Mesendoderm (in vitro differentiated cells): ENCODE results near the gene MERTK.
A peak's percentile ranks its signal among the peaks of the same experiment; 100 is the strongest.

Experiments used
- DNase-seq: peaks from one replicate; pipeline ENCODE4 v3.0.0; 2013
- H2AK5ac ChIP-seq: 2 replicates; pipeline ENCODE4 v1.6.1; 2013; ENCODE audit warnings: low read length, inconsistent platforms
- H2BK120ac ChIP-seq: 2 replicates; pipeline ENCODE4 v1.6.1; 2013; ENCODE audit warnings: low read depth, mild to moderate bottlenecking, low read length, moderate library complexity, mixed read lengths
- H2BK15ac ChIP-seq: replicated peaks from 2 replicates; pipeline ENCODE4 v1.6.1; 2013; ENCODE audit warnings: low read depth, mild to moderate bottlenecking, moderate library complexity
- H2BK5ac ChIP-seq: 2 replicates; pipeline ENCODE4 v1.6.1; 2013; ENCODE audit warnings: low read length, inconsistent platforms
- H3K18ac ChIP-seq: 2 replicates; pipeline ENCODE4 v1.6.1; 2013; ENCODE audit warnings: mild to moderate bottlenecking, low read length, mixed read lengths
- H3K23ac ChIP-seq: one replicate; pipeline ENCODE4 v1.6.1; 2013; ENCODE audit warnings: low read length
- H3K27ac ChIP-seq: 2 replicates; pipeline ENCODE4 v1.5.1; 2013; ENCODE audit warnings: low read depth, mild to moderate bottlenecking, inconsistent platforms, low read length, moderate library complexity
- H3K27me3 ChIP-seq: 2 replicates; pipeline ENCODE4 v1.6.1; 2013; ENCODE audit warnings: low read length, control low read depth, mild to moderate bottlenecking, inconsistent platforms; ENCODE audit not compliant: insufficient read depth, poor library complexity
- H3K36me3 ChIP-seq: 2 replicates; pipeline ENCODE4 v1.6.1; 2013; ENCODE audit warnings: low read length, inconsistent platforms; ENCODE audit not compliant: control insufficient read depth, insufficient read depth
- H3K4ac ChIP-seq: one replicate; pipeline ENCODE4 v1.6.1; 2013; ENCODE audit warnings: low read depth, mild to moderate bottlenecking, low read length, moderate library complexity
- H3K4me1 ChIP-seq: 2 replicates; pipeline ENCODE4 v1.6.1; 2013; ENCODE audit warnings: low read depth, low read length, inconsistent platforms; ENCODE audit not compliant: control insufficient read depth
- H3K4me2 ChIP-seq: 2 replicates; pipeline ENCODE4 v1.6.1; 2013; ENCODE audit warnings: low read length
- H3K4me3 ChIP-seq: 2 replicates; pipeline ENCODE4 v1.5.1; 2013; ENCODE audit warnings: mild to moderate bottlenecking, low read length
- H3K56ac ChIP-seq: one replicate; pipeline ENCODE4 v1.6.1; 2013; ENCODE audit warnings: low read length
- H3K79me1 ChIP-seq: 2 replicates; pipeline ENCODE4 v1.6.1; 2013; ENCODE audit warnings: low read length, inconsistent platforms
- H3K79me2 ChIP-seq: 2 replicates; pipeline ENCODE4 v1.6.1; 2013; ENCODE audit warnings: mild to moderate bottlenecking, low read length; ENCODE audit not compliant: control insufficient read depth, insufficient read depth
- H3K9ac ChIP-seq: 2 replicates; pipeline ENCODE4 v1.6.1; 2013; ENCODE audit warnings: low read length, inconsistent platforms
- H4K5ac ChIP-seq: one replicate; pipeline ENCODE4 v1.6.1; 2013; ENCODE audit warnings: low read length
- H4K8ac ChIP-seq: one replicate; pipeline ENCODE4 v1.6.1; 2013; ENCODE audit warnings: low read depth, mild to moderate bottlenecking, control low read depth, low read length, moderate library complexity
- WGBS: extraction: QIAGEN DNeasy Blood & Tissue Kit; methylation state at CpG from one replicate; pipeline ENCODE4 v1.1.7; 2013; ENCODE audit warnings: low lambda C conversion rate, missing lambda C conversion rate; ENCODE audit not compliant: insufficient coverage; ENCODE audit errors: extremely low coverage; 5-methylcytosine and 5-hydroxymethylcytosine counted together

MERTK gene

GRCh38 chr2:111919365-111919764 lies 21.0 kb downstream of the MERTK start:
- H3K27ac ChIP-seq: no peak overlapping the region
- WGBS: no CpG with 5 or more reads among the region's 2 CpGs
- no peak overlapping the region for H2BK5ac ChIP-seq
- H4K5ac ChIP-seq: no peak overlapping the region
- no peak overlapping the region for H3K4ac ChIP-seq
- H3K4me1 ChIP-seq: no peaks in the 10 kb centered on the region
- H3K56ac ChIP-seq: no peak overlapping the region
- H3K9ac ChIP-seq: no peak overlapping the region
- no peak overlapping the region for H3K23ac ChIP-seq
- no peak overlapping the region for H2BK15ac ChIP-seq
- DNase-seq: peak; percentile 58
- H3K4me2 ChIP-seq: no peak overlapping the region
- H2BK120ac ChIP-seq: no peak overlapping the region
- peaks cover 10% of the 10 kb centered on the region for H3K79me1 ChIP-seq
- H3K18ac ChIP-seq: no peak overlapping the region
- peaks cover 3% of the 10 kb centered on the region for H3K36me3 ChIP-seq
- no peak overlapping the region for H3K4me3 ChIP-seq
- H3K79me2 ChIP-seq: no peaks in the 10 kb centered on the region
- H4K8ac ChIP-seq: no peak overlapping the region
- H3K27me3 ChIP-seq: no peaks in the 10 kb centered on the region
- H2AK5ac ChIP-seq: no peak overlapping the region

GRCh38 chr2:111919794-111920608 lies 21.6 kb downstream of the MERTK start:
- no peak overlapping the region for H4K8ac ChIP-seq
- H3K79me1 ChIP-seq: peaks cover 12% of the 10 kb centered on the region
- no peak overlapping the region for H2BK5ac ChIP-seq
- H3K4me1 ChIP-seq: no peaks in the 10 kb centered on the region
- no peak overlapping the region for H3K18ac ChIP-seq
- H3K4ac ChIP-seq: no peak overlapping the region
- H3K4me3 ChIP-seq: no peak overlapping the region
- H2BK120ac ChIP-seq: no peak overlapping the region
- H3K36me3 ChIP-seq: peaks cover 3% of the 10 kb centered on the region
- no peak overlapping the region for H2BK15ac ChIP-seq
- no peak for DNase-seq
- no peaks in the 10 kb centered on the region for H3K79me2 ChIP-seq
- no peak overlapping the region for H4K5ac ChIP-seq
- no CpG with 5 or more reads among the region's 8 CpGs for WGBS
- H3K27ac ChIP-seq: no peak overlapping the region
- H3K23ac ChIP-seq: no peak overlapping the region
- no peak overlapping the region for H3K4me2 ChIP-seq
- no peak overlapping the region for H2AK5ac ChIP-seq
- H3K56ac ChIP-seq: no peak overlapping the region
- no peaks in the 10 kb centered on the region for H3K27me3 ChIP-seq
- H3K9ac ChIP-seq: no peak overlapping the region

- Histone ChIP-seq H3K4me3 (no peak overlapping the region), H3K79me1 (peaks cover 9% of the 10 kb centered on the region), H3K23ac (no peak overlapping the region), H3K9ac (no peak overlapping the region), H3K27ac (no peak overlapping the region), H2BK5ac (no peak overlapping the region), H3K36me3 (peaks cover 3% of the 10 kb centered on the region), H2AK5ac (no peak overlapping the region), H4K5ac (no peak overlapping the region), H3K4me1 (no peaks in the 10 kb centered on the region), H3K27me3 (no peaks in the 10 kb centered on the region), H3K4ac (no peak overlapping the region), H4K8ac (no peak overlapping the region), H2BK120ac (no peak overlapping the region), H3K4me2 (no peak overlapping the region), H2BK15ac (no peak overlapping the region), H3K18ac (no peak overlapping the region), H3K79me2 (no peaks in the 10 kb centered on the region), H3K56ac (no peak overlapping the region)
- no CpG with 5 or more reads among the region's 4 CpGs for WGBS
- no peak for DNase-seq
These were observed 24.9 kb downstream of the MERTK start for GRCh38 chr2:111923276-111923804.

GRCh38 chr2:111924617-111925107 lies 26.3 kb downstream of the MERTK start:
- H3K56ac ChIP-seq: no peak overlapping the region
- no peak overlapping the region for H2BK15ac ChIP-seq
- H3K4me1 ChIP-seq: no peaks in the 10 kb centered on the region
- H3K4ac ChIP-seq: no peak overlapping the region
- H3K18ac ChIP-seq: no peak overlapping the region
- H3K4me3 ChIP-seq: no peak overlapping the region
- no peak overlapping the region for H2AK5ac ChIP-seq
- H3K23ac ChIP-seq: no peak overlapping the region
- DNase-seq: no peak
- no peak overlapping the region for H4K8ac ChIP-seq
- no peak overlapping the region for H3K4me2 ChIP-seq
- no peak overlapping the region for H2BK5ac ChIP-seq
- peaks cover 9% of the 10 kb centered on the region for H3K79me1 ChIP-seq
- no peak overlapping the region for H4K5ac ChIP-seq
- no peaks in the 10 kb centered on the region for H3K27me3 ChIP-seq
- peaks cover 6% of the 10 kb centered on the region for H3K36me3 ChIP-seq
- no peak overlapping the region for H2BK120ac ChIP-seq
- no peak overlapping the region for H3K9ac ChIP-seq
- WGBS: no CpG with 5 or more reads among the region's 3 CpGs
- no peak overlapping the region for H3K27ac ChIP-seq
- H3K79me2 ChIP-seq: no peaks in the 10 kb centered on the region

- H3K27ac ChIP-seq: no peak overlapping the region
- H3K36me3 ChIP-seq: peaks cover 9% of the 10 kb centered on the region
- H2AK5ac ChIP-seq: no peak overlapping the region
- no CpG with 5 or more reads among the region's 2 CpGs for WGBS
- H4K5ac ChIP-seq: no peak overlapping the region
- no peak overlapping the region for H3K4me2 ChIP-seq
- no peak overlapping the region for H3K4me3 ChIP-seq
- H3K9ac ChIP-seq: no peak overlapping the region
- no peak overlapping the region for H2BK120ac ChIP-seq
- no peaks in the 10 kb centered on the region for H3K27me3 ChIP-seq
- H2BK15ac ChIP-seq: no peak overlapping the region
- H3K23ac ChIP-seq: no peak overlapping the region
- H3K56ac ChIP-seq: no peak overlapping the region
- H3K79me2 ChIP-seq: no peaks in the 10 kb centered on the region
- H3K4ac ChIP-seq: no peak overlapping the region
- H2BK5ac ChIP-seq: no peak overlapping the region
- H3K79me1 ChIP-seq: peaks cover 3% of the 10 kb centered on the region
- DNase-seq: no peak
- H3K18ac ChIP-seq: no peak overlapping the region
- H4K8ac ChIP-seq: no peak overlapping the region
- H3K4me1 ChIP-seq: no peaks in the 10 kb centered on the region
These were observed 29.3 kb downstream of the MERTK start for GRCh38 chr2:111927723-111928122.
